Stimulated activated naive CD8-positive, alpha-beta T cell treated with anti-CD3 and anti-CD28 coated beads, Interleukin-15, Interleukin-2, amounts not matched to agents 100 ng/mL and 50 ng/mL, for 24 hours (primary cell): ENCODE data around the gene GANC.
"Not testable (repeated sequence)": the region's sequence is repeated elsewhere in the genome, so short reads cannot be mapped to it uniquely, and the experiment has no call there.

Experiments used
- H3K27ac Mint-ChIP-seq: one replicate; pipeline ENCODE4 v1.8.0; 2021; ENCODE audit warnings: mild to moderate bottlenecking, mixed read lengths
- H3K27me3 Mint-ChIP-seq: one replicate; pipeline ENCODE4 v1.8.0; 2021; ENCODE audit warnings: mixed read lengths
- H3K36me3 Mint-ChIP-seq: one replicate; pipeline ENCODE4 v1.8.0; 2021; ENCODE audit warnings: low read depth, mixed read lengths
- H3K4me1 Mint-ChIP-seq: one replicate; pipeline ENCODE4 v1.8.0; 2021; ENCODE audit warnings: low read depth, mixed read lengths
- H3K4me3 Mint-ChIP-seq: one replicate; pipeline ENCODE4 v1.8.0; 2021; ENCODE audit warnings: mild to moderate bottlenecking, mixed read lengths
- H3K9me3 Mint-ChIP-seq: one replicate; pipeline ENCODE4 v1.8.0; 2021; ENCODE audit warnings: mixed read lengths

The GANC gene

DNA sequence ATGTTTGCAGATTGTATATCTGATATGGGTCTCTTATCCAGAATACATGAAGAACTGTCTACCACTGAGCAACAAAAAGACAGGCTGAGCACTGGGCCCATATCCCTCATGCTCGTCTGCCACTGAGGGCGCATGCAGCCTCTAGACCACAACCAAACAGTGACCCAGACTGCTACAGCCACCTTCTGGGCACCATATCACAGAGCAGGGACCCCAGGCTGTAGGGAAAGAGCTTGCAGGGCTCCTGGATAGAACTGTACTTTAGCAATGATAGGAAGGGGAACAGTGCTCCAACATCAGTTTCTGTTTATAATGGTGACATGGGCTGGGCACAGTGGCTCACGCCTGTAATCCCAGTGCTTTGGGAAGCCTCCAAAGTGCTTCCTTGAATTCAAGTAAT is 40.5 kb downstream of the GANC start:
- H3K4me3 Mint-ChIP-seq, result no peak overlapping the region
- H3K27me3 Mint-ChIP-seq, result no peaks in the 10 kb centered on the region
- peaks cover 3% of the 10 kb centered on the region for H3K4me1 Mint-ChIP-seq
- no peak overlapping the region for H3K27ac Mint-ChIP-seq
- H3K36me3 Mint-ChIP-seq, result peaks cover 36% of the 10 kb centered on the region
- no peaks in the 10 kb centered on the region for H3K9me3 Mint-ChIP-seq

DNA sequence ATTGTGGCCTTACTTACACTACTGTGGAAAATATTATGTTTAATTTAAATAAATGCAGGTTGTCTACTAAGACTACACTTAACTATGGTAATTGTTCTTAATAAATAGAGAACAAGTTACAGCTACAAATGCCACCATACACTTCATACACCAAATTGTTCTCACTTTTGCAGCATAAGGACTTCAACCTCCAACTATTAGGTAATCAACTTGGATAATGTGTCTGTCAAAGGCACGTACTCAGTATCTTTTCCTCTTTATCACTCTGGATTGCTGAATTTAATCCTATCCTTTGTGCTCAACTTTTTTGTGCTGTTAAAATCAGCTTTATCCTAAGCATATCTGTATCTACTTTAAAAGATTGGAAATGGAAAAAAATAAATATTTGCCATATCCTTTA is 41.8 kb downstream of the GANC start:
- Mint-ChIP-seq H3K9me3 (no peaks in the 10 kb centered on the region), H3K4me3 (no peak overlapping the region), H3K4me1 (peaks cover 3% of the 10 kb centered on the region), H3K27ac (no peak overlapping the region), H3K27me3 (no peaks in the 10 kb centered on the region), H3K36me3 (peaks cover 34% of the 10 kb centered on the region)

DNA sequence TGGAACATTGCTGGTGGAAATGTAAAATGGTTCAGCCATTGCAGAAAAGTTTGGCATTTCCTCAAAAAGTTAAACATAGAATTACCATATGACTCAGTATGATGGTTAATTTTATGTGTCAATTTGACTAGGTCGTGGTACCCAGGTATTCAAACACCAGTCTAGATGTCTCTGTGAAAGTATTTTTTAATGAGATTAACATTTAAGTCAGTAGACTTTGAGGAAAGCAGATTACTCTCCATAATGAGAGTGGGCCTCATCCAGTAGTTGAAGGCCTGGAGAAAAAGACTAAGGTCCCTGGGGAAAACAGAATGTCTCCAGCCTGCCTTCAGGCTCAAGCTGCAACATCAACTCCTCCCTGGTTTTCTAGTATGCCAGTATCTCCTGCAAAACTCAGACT is 42.5 kb downstream of the GANC start:
- peaks cover 3% of the 10 kb centered on the region for H3K4me1 Mint-ChIP-seq
- H3K4me3 Mint-ChIP-seq, result no peak overlapping the region
- H3K36me3 Mint-ChIP-seq, result peaks cover 27% of the 10 kb centered on the region

DNA sequence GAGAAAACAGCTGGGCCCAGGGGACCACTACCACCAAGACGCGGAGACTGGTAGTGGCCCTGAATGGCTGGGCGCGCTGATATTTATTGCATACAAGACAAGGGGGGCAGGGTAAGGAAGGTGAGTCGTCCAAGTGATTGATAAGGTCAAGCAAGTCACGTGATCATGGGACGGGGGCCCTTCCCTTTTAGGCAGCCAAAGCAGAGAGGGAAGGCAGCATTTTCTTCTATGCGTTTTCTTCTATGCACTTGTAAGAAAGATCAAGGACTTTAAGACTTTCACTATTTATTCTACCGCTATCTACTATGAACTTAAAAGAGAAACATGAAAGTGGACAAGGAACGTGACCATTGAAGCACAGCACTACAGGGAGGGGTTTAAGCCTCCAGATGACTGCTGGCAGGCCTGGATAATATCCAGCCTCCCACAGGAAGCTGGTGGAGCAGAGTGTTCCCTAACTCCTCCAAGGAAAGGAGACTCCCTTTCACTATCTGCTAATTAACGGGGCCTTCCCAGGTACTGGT is 43.3 kb downstream of the GANC start:
- not testable (repeated sequence) for H3K27ac Mint-ChIP-seq, H3K4me3 Mint-ChIP-seq, H3K27me3 Mint-ChIP-seq, H3K4me1 Mint-ChIP-seq, H3K9me3 Mint-ChIP-seq
- peaks cover 22% of the 10 kb centered on the region for H3K36me3 Mint-ChIP-seq

More for the DNA sequence above, 42.5 kb downstream of the GANC start:
- no peak overlapping the region for H3K27ac Mint-ChIP-seq
- H3K9me3 Mint-ChIP-seq, result no peaks in the 10 kb centered on the region
- H3K27me3 Mint-ChIP-seq, result no peaks in the 10 kb centered on the region

DNA sequence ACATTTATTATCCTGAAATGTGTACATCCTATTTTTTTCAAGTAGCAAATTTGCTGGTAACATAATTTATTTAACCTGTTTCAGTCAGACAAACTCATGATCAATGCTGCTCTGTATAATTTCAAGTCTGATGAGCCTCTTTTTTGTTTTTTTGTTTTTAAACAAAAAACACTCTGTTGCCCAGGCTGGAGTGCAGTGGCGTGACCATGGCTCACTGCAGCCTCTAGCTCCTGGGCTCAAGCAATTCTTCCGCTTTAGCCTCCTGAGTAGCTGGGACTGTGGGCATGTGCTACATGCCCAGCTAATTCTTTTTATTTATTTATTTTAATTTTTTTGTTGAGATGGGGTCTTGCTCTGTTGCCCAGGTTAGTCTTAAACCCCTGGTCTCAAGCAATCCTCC is 46.2 kb downstream of the GANC start:
- no peaks in the 10 kb centered on the region for H3K9me3 Mint-ChIP-seq
- peaks cover 28% of the 10 kb centered on the region for H3K36me3 Mint-ChIP-seq
- H3K4me1 Mint-ChIP-seq, result peaks cover 3% of the 10 kb centered on the region
- H3K27ac Mint-ChIP-seq, result no peak overlapping the region
- H3K27me3 Mint-ChIP-seq, result no peaks in the 10 kb centered on the region
- no peak overlapping the region for H3K4me3 Mint-ChIP-seq

DNA sequence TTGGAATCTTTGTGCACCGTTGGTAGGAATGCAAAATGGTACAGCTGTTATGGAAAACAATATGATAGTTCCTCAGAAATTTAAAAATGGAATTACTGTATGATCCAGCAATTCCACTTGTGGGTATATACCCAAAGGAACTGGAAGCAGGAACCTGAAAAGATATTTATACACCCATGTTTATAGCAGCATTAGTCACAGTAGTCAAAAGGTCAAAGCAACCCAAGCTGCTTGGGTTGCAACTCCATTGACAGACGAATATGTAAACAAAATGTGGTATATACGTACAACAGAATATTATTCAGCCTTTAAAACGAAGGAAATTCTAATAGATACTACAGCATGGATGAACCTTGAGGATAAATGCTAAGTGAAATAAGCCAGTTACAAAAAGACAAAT is 51.3 kb downstream of the GANC start:
- no peaks in the 10 kb centered on the region for H3K9me3 Mint-ChIP-seq
- no peaks in the 10 kb centered on the region for H3K27me3 Mint-ChIP-seq
- no peak overlapping the region for H3K4me3 Mint-ChIP-seq
- peaks cover 55% of the 10 kb centered on the region for H3K36me3 Mint-ChIP-seq
- H3K27ac Mint-ChIP-seq, result no peak overlapping the region
- no peaks in the 10 kb centered on the region for H3K4me1 Mint-ChIP-seq

DNA sequence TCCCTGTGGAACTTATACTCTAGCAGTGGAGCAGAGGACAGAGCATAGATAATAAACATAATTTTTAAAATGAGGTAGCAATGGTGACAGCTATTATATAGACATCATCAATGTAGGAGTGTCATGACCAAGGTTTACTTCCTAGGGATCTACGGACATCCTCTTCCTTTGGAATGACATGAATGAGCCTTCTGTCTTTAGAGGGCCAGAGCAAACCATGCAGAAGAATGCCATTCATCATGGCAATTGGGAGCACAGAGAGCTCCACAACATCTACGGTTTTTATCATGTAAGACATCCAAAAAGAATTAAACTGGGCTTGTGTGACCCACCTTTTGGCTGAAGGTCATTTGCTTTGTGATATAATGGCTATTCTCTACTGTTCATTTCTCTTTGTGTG is 56.2 kb downstream of the GANC start:
- Mint-ChIP-seq H3K4me3 (no peak overlapping the region), H3K9me3 (no peaks in the 10 kb centered on the region), H3K36me3 (peaks cover 46% of the 10 kb centered on the region), H3K27me3 (no peaks in the 10 kb centered on the region), H3K4me1 (no peaks in the 10 kb centered on the region), H3K27ac (no peak overlapping the region)

DNA sequence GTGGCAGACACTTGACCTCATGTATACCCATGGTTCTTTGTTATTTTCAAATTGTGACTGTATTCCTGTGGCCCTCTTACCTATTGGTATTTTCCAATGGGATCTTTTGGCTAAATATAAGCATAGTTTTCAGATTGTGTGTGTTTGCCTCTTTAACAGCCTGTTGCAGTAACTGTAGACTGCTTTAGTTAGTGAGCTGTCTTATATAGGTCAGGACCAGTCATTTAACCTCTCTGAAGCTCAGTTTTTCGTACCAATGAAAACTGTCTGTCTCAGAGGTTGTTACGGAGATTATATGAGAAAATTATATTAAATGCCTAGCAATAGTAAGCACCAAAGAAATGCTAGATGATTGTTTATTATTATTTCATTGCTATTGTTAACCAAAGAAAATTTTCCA is 57.0 kb downstream of the GANC start:
- Mint-ChIP-seq H3K9me3 (no peaks in the 10 kb centered on the region), H3K36me3 (peaks cover 46% of the 10 kb centered on the region), H3K4me3 (no peak overlapping the region)

DNA sequence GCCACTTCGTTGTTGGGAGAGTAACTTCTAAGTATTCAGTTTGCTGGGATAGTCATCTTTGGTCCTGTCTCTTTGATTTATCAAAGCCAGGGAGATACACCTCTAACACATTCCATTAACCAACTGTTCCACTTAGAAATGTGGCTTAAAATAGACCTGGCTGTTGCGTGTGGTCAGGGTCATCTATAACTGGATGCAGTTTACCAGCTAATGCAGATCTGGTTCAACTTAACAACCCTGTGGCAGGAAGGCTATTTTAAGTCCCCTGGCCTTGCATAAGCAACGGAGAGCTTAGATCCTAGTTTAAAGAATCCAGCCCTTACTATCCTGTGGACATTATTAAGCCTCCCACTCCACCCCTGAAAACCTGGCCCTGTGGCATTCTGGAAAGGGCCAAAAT is 58.2 kb downstream of the GANC start:
- Mint-ChIP-seq H3K4me3 (no peak overlapping the region), H3K4me1 (no peaks in the 10 kb centered on the region), H3K27ac (no peak overlapping the region), H3K27me3 (no peaks in the 10 kb centered on the region), H3K9me3 (peaks cover 6% of the 10 kb centered on the region), H3K36me3 (peaks cover 54% of the 10 kb centered on the region)

More for the DNA sequence above, 57.0 kb downstream of the GANC start:
- H3K27ac Mint-ChIP-seq, result no peak overlapping the region
- H3K4me1 Mint-ChIP-seq, result no peaks in the 10 kb centered on the region
- no peaks in the 10 kb centered on the region for H3K27me3 Mint-ChIP-seq

DNA sequence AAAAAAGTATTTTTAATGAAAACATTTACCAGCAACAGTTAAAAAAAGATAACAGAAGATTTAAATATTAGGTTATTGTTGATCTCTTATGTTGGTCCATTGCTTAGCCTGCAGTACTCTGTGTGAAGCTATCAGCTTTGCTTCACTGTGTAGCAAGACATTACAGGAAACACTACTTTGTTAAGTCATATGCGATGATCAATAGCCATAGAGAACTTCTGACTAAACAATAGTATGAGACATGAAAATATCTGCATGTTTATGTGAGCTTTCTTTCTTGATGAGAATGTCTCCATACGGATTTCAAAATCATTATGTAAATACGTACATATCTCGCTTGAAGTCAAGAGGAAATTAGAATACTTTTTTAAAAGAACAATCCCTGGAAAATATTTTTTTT is 59.3 kb downstream of the GANC start:
- H3K9me3 Mint-ChIP-seq, result peaks cover 6% of the 10 kb centered on the region
- no peaks in the 10 kb centered on the region for H3K27me3 Mint-ChIP-seq

DNA sequence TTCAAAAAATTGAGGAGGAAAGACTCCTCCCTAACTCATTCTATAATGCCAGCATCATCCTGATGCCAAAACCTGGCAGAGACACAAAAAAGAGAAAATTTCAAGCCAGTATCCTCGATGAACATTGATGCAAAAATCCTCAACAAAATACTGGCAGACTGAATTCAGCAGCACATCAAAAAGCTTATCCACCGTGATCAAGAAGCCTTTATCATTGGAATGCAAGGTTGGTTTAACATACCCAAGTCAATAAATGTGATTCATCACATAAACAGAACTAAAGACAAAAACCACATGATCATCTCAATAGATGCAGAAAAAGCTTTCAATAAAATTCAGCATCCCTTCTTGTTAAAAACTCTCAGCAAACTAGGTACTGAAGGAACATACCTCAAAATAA is 62.1 kb downstream of the GANC start:
- no peaks in the 10 kb centered on the region for H3K27me3 Mint-ChIP-seq
- H3K9me3 Mint-ChIP-seq, result peaks cover 6% of the 10 kb centered on the region
- peaks cover 32% of the 10 kb centered on the region for H3K36me3 Mint-ChIP-seq
- H3K27ac Mint-ChIP-seq, result no peak overlapping the region
- no peaks in the 10 kb centered on the region for H3K4me1 Mint-ChIP-seq
- no peak overlapping the region for H3K4me3 Mint-ChIP-seq

More for the DNA sequence above, 59.3 kb downstream of the GANC start:
- Mint-ChIP-seq H3K4me3 (no peak overlapping the region), H3K4me1 (no peaks in the 10 kb centered on the region), H3K27ac (no peak overlapping the region), H3K36me3 (peaks cover 48% of the 10 kb centered on the region)

DNA sequence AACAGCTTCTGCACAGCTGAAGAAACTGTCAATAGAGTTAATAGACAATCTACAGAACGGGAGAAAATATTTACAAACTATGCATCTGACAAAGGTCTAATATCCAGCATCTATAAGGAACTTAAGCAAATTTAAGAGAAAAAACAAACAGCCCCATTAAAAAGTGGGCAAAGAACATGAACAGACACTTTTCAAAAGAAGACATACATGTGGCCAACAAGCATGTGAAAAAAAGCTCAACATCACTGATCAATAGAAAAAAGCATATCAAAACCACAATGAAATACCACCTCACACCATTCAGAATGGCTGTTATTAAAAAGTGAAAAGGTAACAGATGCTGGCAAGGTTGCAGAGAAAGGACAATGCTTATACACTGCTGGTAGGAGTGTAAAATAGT is 63.6 kb downstream of the GANC start:
- H3K27ac Mint-ChIP-seq, H3K9me3 Mint-ChIP-seq, H3K4me1 Mint-ChIP-seq, H3K4me3 Mint-ChIP-seq, H3K27me3 Mint-ChIP-seq: not testable (repeated sequence)
- peaks cover 22% of the 10 kb centered on the region for H3K36me3 Mint-ChIP-seq

DNA sequence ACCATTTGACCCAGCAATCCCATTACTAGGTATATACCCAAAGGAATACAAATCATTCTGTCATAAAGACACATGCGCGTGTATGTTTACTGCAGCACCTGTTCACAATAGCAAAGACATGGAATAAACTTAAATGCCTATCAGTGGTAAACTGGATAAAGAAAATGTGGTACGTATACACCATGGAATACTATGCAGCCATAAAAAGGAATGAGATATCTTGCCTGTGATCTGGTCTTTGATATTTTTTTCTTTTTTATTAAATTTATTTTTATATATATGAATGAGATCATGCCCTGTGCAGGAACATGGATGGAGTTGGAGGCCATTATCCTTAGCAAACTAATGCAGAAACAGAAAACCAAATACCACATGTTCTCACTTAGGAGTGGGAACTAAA is 64.1 kb downstream of the GANC start:
- H3K4me1 Mint-ChIP-seq, H3K9me3 Mint-ChIP-seq, H3K4me3 Mint-ChIP-seq, H3K27ac Mint-ChIP-seq, H3K27me3 Mint-ChIP-seq: not testable (repeated sequence)
- peaks cover 22% of the 10 kb centered on the region for H3K36me3 Mint-ChIP-seq

DNA sequence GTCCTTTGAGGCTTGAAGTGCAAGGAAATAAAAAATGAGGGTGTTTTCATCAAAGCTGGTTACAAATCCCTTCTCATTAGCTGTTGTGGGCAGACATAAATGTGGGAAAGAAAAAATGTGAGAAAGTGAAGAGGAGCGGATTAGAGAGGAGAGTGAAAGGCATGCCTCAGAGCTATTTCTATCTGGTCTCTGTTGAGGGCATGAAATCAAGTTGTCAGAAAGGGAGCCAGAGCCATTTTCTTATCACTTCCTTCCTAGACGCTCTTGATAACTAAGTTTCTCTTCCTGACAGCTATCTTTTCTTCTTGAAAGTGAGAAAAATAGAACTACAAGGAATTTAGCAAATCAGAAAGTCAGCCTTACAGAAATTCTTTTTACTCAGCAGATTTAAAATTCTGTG is 65.5 kb downstream of the GANC start:
- H3K36me3 Mint-ChIP-seq, result peaks cover 16% of the 10 kb centered on the region
- H3K27me3 Mint-ChIP-seq, result no peaks in the 10 kb centered on the region
- no peak overlapping the region for H3K4me3 Mint-ChIP-seq
- H3K27ac Mint-ChIP-seq, result no peak overlapping the region
- H3K9me3 Mint-ChIP-seq, result peaks cover 6% of the 10 kb centered on the region
- H3K4me1 Mint-ChIP-seq, result no peaks in the 10 kb centered on the region

DNA sequence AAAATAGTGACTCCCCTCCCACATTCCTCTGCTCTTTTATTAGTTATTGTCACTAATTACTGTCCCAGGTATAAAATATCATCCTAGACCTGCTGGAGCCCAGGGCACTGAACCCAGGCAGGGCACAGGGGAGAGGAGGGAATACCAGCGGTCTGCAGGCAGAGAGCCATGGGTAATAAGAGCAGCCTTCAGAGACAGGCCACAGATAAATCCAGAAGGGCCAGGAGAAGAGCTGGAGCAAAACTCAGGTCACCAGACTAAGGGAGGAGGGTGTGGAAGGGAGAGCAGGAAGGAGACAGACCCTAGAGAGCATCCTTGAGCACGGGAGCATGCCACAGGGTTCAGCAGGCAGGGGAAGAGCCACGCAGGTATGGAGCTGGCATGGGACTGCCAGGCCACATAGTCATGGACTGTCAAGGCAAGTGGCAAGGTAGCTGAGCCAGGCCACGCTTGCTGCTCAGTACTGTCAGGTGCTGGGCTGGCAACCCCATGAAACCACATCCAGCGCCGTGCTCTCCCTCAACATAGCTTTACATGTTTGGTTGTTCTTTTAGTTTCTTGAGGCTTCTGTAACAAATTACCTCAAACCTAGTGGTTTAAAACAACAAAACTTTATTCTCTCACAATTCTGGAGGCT is 70.7 kb downstream of the GANC start:
- H3K27ac Mint-ChIP-seq, result no peak overlapping the region
- no peaks in the 10 kb centered on the region for H3K27me3 Mint-ChIP-seq
- no peaks in the 10 kb centered on the region for H3K9me3 Mint-ChIP-seq
- H3K4me1 Mint-ChIP-seq, result no peaks in the 10 kb centered on the region
- peaks cover 4% of the 10 kb centered on the region for H3K36me3 Mint-ChIP-seq
- H3K4me3 Mint-ChIP-seq, result no peak overlapping the region

DNA sequence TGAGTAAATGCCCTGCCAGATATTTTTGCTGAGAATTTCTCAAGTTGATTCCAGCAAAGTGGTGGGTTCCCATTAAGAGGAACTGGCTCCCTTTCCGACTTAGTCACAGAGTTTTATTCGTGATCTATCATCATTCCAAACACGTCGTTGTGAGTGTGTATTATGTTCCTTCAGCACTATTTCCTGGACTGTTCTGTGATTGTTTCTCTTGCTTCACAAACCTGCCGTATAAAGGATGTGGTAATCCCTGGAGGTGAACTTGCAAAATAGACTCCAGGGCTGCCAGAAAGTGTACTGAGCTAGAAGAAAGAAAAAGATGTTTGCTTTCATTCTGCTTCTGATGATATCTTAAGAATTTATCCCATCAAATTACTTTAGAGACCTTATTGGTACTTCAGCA is 71.8 kb downstream of the GANC start:
- H3K36me3 Mint-ChIP-seq, result peaks cover 9% of the 10 kb centered on the region
- H3K27me3 Mint-ChIP-seq, result no peaks in the 10 kb centered on the region
- no peak overlapping the region for H3K4me3 Mint-ChIP-seq
- H3K4me1 Mint-ChIP-seq, result no peaks in the 10 kb centered on the region
- no peak overlapping the region for H3K27ac Mint-ChIP-seq
- no peaks in the 10 kb centered on the region for H3K9me3 Mint-ChIP-seq
